GM12874 (cell line): ENCODE measurements around the gene MT4.

ENCODE experiments used
- TF ChIP-seq, protein P1 (sequence below): IDR thresholded peaks from 2 replicates; pipeline ENCODE4 v1.5.1; 2011; ENCODE audit warnings: low read depth, mild to moderate bottlenecking, control low read depth, low read length, moderate library complexity; ENCODE audit not compliant: insufficient read depth

MT4 gene

DNA sequence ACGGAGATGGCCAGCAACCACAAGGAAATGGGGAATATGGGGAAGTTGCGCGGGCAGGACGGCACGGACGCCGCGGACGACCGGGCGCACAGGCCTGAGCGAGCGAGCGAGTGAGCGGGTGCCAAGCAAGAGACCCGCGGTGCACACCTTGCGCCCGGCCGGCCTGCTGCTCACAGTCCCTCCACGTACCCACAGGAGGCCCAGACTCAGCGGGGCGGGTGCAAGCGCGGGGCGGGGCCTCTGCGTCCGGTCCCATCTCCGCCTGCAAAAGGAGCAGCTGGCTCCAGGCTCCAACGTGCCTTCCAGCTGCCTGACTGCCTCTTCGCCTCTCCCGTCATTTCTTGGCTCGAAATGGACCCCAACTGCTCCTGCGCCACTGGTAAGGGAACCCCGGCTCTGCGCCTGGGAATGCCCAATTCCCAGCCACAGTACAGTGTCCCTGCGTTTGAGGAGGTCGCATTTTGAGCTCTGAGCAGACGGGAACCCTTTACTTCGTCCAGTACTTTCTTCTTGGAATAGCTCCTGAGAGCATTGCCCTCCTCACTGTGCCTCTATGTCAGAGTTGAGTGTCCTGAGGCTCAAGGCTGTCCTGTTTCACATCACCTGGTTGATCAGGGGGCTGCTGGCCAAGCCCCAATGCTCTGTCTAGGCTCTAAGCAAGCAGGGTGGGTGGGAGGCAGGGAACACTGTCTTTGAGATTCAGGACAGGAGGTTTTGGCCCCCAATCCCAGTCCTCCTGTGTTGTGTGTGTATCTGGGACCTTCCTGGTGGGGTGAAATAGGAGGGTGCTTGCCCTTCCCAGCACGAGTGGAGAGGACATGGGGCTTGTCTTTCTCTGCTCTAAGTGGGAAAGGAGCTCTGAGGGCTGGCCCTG, 52.6 kb downstream of the MT4 start:
- TF ChIP-seq, protein P1, sequence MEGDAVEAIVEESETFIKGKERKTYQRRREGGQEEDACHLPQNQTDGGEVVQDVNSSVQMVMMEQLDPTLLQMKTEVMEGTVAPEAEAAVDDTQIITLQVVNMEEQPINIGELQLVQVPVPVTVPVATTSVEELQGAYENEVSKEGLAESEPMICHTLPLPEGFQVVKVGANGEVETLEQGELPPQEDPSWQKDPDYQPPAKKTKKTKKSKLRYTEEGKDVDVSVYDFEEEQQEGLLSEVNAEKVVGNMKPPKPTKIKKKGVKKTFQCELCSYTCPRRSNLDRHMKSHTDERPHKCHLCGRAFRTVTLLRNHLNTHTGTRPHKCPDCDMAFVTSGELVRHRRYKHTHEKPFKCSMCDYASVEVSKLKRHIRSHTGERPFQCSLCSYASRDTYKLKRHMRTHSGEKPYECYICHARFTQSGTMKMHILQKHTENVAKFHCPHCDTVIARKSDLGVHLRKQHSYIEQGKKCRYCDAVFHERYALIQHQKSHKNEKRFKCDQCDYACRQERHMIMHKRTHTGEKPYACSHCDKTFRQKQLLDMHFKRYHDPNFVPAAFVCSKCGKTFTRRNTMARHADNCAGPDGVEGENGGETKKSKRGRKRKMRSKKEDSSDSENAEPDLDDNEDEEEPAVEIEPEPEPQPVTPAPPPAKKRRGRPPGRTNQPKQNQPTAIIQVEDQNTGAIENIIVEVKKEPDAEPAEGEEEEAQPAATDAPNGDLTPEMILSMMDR: no peak

DNA sequence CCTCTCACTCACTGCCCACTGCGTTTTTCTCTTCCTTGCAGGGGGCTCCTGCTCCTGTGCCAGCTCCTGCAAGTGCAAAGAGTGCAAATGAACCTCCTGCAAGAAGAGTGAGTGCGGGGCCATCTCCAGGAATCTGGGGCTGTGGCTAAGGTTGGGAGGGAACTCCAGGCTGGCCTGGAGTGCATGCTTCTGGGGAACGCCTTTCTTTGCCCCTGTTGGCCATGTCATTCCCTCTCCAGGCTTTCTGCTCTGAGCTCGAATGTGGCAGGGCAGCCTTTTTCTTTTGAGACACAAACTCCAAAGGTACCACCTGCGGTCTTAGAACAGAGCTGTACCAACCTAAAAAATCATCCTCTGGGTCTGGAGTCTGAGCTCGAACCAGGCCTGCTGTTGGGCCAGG, 53.3 kb downstream of the MT4 start:
- TF ChIP-seq, protein P1: no peak
